ENCODE results near the gene KIAA0040. TPM values are rescaled to one million over a fixed set of nuclear protein-coding genes. Genes with fewer than 3 reads are reported as not detected.

Gene KIAA0040
- total RNA-seq, 1 donor from 2014 or later, result 0.73 TPM

GRCh38 chr1:175222296-175222938, 29.8 kb upstream of the KIAA0040 start:
- no peak for DNase-seq (ENCODE audit: extremely low spot score, unreplicated experiment)
- Mint-ChIP-seq H3K27me3 (ENCODE audit: unreplicated experiment) (peaks cover 2% of the 10 kb centered on the region), H3K27ac (ENCODE audit: unreplicated experiment) (no peak overlapping the region), H3K4me3 (ENCODE audit: unreplicated experiment) (no peak overlapping the region), H3K9me3 (ENCODE audit: unreplicated experiment) (no peaks in the 10 kb centered on the region), H3K4me1 (ENCODE audit: unreplicated experiment) (no peaks in the 10 kb centered on the region), H3K36me3 (ENCODE audit: unreplicated experiment) (no peaks in the 10 kb centered on the region)
- no peak for TF ChIP-seq CTCF (IDR thresholded peaks at IDR 0.05)

DNA sequence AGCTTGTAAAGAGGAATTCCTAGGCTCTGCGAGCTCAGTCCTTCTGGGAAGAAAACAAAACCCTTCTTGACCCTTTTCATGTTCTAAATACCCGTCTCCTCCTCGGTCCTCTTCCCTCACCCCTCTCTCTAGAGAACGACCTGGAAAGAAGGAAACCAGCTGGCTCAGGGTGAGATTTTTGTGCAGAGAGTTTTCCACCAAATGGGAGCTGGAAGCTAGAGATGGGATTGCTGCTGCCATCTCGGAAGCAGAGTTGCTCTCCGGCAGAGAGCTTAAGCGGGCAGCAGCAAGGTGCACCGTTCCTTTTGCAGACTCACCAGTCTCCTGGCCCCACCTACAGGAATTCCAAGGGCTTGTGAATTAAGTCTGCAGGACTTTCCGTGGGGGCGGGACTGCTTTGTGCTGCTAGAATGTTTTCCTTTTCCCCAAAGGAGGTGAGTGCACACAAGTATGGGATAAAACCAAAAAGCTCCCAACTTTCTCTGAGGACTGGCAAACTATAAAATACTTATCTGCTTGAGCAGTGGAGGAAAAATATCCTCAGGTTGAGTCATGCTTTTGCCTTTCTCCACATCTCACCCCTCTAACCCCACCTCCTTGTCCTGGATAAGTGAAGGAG, 29.1 kb upstream of the KIAA0040 start:
- H3K4me1 Mint-ChIP-seq (ENCODE audit: unreplicated experiment), result no peaks in the 10 kb centered on the region
- DNase-seq (ENCODE audit: extremely low spot score, unreplicated experiment), result no peak
- no peak overlapping the region for H3K27ac Mint-ChIP-seq (ENCODE audit: unreplicated experiment)
- H3K27me3 Mint-ChIP-seq (ENCODE audit: unreplicated experiment), result peaks cover 4% of the 10 kb centered on the region
- H3K36me3 Mint-ChIP-seq (ENCODE audit: unreplicated experiment), result no peaks in the 10 kb centered on the region
- H3K9me3 Mint-ChIP-seq (ENCODE audit: unreplicated experiment), result no peaks in the 10 kb centered on the region
- TF ChIP-seq CTCF (IDR thresholded peaks at IDR 0.05), result no peak
- no peak overlapping the region for H3K4me3 Mint-ChIP-seq (ENCODE audit: unreplicated experiment)

DNA sequence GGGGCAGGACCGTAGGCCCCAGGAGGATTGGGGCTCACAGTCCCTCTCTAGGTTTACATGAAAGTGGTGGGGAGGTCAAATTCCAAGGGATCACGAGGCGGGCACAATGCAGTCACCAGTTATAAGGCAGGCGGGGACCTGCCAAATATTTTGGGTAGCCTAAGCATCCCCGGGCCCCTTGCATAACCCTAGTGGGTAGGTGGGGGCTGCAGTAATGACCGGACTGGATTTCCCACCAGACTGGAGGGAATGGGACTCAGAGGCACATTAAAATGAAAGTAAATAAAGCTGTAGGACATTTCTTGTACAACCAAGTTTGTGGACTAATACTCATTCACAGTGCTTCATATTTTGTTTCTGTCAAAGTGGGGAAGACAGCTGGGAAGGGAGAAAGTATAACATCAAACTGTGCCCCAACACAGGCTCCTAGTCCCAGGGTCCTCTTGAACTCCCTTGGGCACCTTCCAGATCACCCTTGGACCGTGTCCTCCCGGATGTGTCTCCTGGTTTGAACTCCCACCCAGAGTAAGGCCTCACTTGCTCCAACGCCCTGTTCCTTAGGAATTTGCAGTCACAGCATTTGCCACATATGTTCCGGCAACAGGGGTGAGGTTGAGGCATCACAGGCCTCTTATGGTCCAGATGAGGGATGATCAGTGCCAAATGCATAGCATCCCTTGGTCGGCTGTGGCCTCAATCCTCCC, 28.4 kb upstream of the KIAA0040 start:
- no peaks in the 10 kb centered on the region for H3K4me1 Mint-ChIP-seq (ENCODE audit: unreplicated experiment)
- H3K4me3 Mint-ChIP-seq (ENCODE audit: unreplicated experiment), result no peak overlapping the region
- H3K36me3 Mint-ChIP-seq (ENCODE audit: unreplicated experiment), result no peaks in the 10 kb centered on the region
- TF ChIP-seq CTCF (IDR thresholded peaks at IDR 0.05), result no peak
- no peak overlapping the region for H3K27ac Mint-ChIP-seq (ENCODE audit: unreplicated experiment)
- no peaks in the 10 kb centered on the region for H3K9me3 Mint-ChIP-seq (ENCODE audit: unreplicated experiment)
- H3K27me3 Mint-ChIP-seq (ENCODE audit: unreplicated experiment), result peaks cover 4% of the 10 kb centered on the region
- no peak for DNase-seq (ENCODE audit: extremely low spot score, unreplicated experiment)

- Mint-ChIP-seq H3K27me3 (ENCODE audit: unreplicated experiment) (peaks cover 4% of the 10 kb centered on the region), H3K4me1 (ENCODE audit: unreplicated experiment) (no peaks in the 10 kb centered on the region), H3K36me3 (ENCODE audit: unreplicated experiment) (no peaks in the 10 kb centered on the region), H3K4me3 (ENCODE audit: unreplicated experiment) (no peak overlapping the region), H3K27ac (ENCODE audit: unreplicated experiment) (no peak overlapping the region), H3K9me3 (ENCODE audit: unreplicated experiment) (no peaks in the 10 kb centered on the region)
- TF ChIP-seq CTCF (IDR thresholded peaks at IDR 0.05), result no peak
- DNase-seq (ENCODE audit: extremely low spot score, unreplicated experiment), result no peak
Observed at GRCh38 chr1:175219774-175220173, 27.2 kb upstream of the KIAA0040 start.

- TF ChIP-seq CTCF (IDR thresholded peaks at IDR 0.05), result no peak
- DNase-seq (ENCODE audit: extremely low spot score, unreplicated experiment), result no peak
- H3K9me3 Mint-ChIP-seq (ENCODE audit: unreplicated experiment), result peaks cover 7% of the 10 kb centered on the region
- no peaks in the 10 kb centered on the region for H3K36me3 Mint-ChIP-seq (ENCODE audit: unreplicated experiment)
- H3K27ac Mint-ChIP-seq (ENCODE audit: unreplicated experiment), result no peak overlapping the region
- H3K4me1 Mint-ChIP-seq (ENCODE audit: unreplicated experiment), result no peaks in the 10 kb centered on the region
- H3K27me3 Mint-ChIP-seq (ENCODE audit: unreplicated experiment), result peaks cover 4% of the 10 kb centered on the region
- no peak overlapping the region for H3K4me3 Mint-ChIP-seq (ENCODE audit: unreplicated experiment)
Observed at GRCh38 chr1:175218786-175219434, 26.3 kb upstream of the KIAA0040 start.

Data from osteocyte (in vitro differentiated cells).